Measurements from ENCODE around the gene WDR75. TPM values are rescaled to one million over a fixed set of nuclear protein-coding genes. Genes with fewer than 3 reads are reported as not detected.

Gene WDR75
- total RNA-seq, 2 experiments from 2014 or later: 86.2 to 90.5 TPM

DNA sequence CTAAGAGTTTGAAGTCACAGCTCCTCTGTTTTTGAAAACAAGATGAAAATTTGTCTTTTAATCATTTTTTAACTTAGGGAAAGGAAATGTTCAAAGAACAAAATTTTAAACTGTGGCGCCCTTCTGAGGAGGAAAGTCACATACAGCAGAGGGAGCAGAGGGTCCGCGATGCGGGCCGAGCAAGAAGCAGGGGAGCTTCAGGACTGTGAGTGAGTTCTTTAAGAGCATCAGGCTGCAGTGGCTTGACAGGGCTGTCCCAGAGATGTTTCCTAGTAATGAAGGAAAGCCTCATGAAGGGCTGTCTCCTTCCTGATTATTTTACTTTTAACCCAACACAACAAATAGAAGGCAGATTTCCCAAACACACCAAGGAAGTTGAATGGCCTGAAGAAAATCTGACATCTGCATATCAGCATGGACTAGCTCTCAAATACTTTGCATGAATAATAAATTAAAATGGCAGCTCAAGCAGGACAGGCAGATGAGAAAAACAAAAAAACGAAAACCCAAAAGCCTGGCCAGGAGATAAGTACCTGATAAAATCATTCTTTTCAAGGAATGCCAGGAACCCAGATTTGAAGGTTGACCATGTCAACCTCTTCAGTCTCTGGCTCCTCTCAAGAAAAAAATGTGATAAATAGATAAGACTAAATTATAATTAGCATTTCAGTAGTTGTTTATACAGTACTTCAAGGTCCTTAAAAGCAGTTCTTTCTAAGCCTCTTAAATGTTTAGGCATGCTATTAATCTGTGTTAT lies 78.5 kb downstream of the WDR75 start:
- no peaks in the 10 kb centered on the region for H3K36me3 Mint-ChIP-seq (ENCODE audit: low read depth)
- DNase-seq (no peak), ATAC-seq (no peak)
- H3K27me3 Mint-ChIP-seq: peaks cover 2% of the 10 kb centered on the region
- H3K9me3 Mint-ChIP-seq: no peaks in the 10 kb centered on the region
- H3K4me1 Mint-ChIP-seq (ENCODE audit: low read depth): no peaks in the 10 kb centered on the region
- ChIA-PET POLR2A (no interaction called here), CTCF (interaction anchor here (0.9 kb wide), 1 partner anchor 12 kb away, joined by 3 read pairs; no protein-coding TSS in a partner anchor)
- intact Hi-C loops (cut with micrococcal nuclease): no loop called here
- H3K27ac Mint-ChIP-seq: no peak overlapping the region
- no peak overlapping the region for H3K4me3 Mint-ChIP-seq
- TF ChIP-seq, protein P1, sequence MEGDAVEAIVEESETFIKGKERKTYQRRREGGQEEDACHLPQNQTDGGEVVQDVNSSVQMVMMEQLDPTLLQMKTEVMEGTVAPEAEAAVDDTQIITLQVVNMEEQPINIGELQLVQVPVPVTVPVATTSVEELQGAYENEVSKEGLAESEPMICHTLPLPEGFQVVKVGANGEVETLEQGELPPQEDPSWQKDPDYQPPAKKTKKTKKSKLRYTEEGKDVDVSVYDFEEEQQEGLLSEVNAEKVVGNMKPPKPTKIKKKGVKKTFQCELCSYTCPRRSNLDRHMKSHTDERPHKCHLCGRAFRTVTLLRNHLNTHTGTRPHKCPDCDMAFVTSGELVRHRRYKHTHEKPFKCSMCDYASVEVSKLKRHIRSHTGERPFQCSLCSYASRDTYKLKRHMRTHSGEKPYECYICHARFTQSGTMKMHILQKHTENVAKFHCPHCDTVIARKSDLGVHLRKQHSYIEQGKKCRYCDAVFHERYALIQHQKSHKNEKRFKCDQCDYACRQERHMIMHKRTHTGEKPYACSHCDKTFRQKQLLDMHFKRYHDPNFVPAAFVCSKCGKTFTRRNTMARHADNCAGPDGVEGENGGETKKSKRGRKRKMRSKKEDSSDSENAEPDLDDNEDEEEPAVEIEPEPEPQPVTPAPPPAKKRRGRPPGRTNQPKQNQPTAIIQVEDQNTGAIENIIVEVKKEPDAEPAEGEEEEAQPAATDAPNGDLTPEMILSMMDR (IDR thresholded peaks at IDR 0.05): no peak

DNA sequence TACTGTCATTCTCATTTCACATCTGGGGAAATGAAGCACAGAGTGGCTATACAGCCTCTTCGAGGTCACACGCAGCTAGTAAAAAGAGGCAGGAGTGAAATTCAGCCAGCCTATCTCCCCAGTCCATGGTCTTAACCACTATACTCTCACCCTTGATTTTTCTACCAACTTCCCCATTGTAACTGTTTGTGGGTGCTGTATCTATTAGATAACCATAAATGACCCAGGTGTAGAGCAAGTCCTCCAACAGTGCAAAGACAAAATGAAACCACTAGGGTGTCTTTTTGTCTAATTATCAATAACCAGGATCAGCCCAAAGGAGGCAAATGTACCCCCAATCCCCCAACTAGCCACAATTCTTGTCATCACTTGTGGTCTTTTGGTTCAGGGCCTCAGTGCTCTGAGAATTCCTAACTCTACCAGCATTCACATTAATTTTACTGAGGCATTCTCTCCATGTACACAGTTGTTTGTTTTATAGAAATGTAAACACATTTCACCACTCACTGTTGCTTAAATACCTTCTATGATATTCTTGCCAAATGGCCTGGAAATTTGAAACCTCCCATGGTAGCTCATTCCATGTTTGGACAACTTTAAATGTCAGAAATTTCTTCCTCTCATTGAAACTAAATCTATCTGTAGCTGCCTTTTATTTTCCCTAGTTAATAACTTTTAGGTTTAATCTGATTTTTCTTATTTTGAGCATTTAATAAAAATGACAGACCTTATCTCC lies 80.6 kb downstream of the WDR75 start:
- POLR2A ChIA-PET: no interaction called here
- Mint-ChIP-seq H3K36me3 (ENCODE audit: low read depth) (no peaks in the 10 kb centered on the region), H3K4me1 (ENCODE audit: low read depth) (no peaks in the 10 kb centered on the region), H3K27me3 (peaks cover 2% of the 10 kb centered on the region), H3K9me3 (no peaks in the 10 kb centered on the region), H3K27ac (no peak overlapping the region), H3K4me3 (no peak overlapping the region)
- TF ChIP-seq, protein P1 (IDR thresholded peaks at IDR 0.05): no peak
- intact Hi-C loops (cut with micrococcal nuclease): no loop called here
- ATAC-seq (no peak), DNase-seq (no peak)
- CTCF ChIA-PET: no interaction called here

DNA sequence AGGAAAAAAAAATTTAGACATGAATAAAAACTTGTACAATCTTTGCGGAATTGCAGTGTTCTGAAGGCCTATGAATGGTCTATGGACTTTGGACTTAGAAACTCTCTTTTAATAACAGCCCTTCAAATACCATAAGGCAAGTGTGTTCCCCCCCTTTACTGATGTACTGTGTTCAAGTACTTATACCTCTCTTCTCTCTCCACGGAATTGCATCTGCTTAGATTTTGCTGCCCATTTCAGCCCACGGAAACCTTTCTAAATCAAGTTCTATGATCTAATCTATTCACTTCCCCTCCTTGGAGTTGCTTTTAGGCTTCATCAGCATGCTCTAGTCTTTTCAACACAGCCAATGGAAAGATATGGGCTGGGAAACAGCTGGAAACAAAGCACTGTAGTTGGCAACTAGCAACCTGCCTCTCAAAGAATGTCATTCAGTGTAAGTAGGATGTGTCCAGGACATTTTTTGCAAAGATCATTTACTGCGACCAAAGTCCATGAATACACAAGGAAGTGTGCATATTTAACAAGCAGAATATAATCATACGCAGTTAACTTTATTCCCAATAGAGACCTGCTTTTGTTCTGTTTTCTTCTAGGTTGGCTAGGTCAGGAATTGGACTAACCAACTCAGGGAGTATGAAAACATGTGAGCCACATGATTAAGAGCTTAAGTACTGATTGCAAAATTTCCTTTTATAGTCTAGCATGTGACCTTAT lies 81.3 kb downstream of the WDR75 start:
- H3K4me1 Mint-ChIP-seq (ENCODE audit: low read depth): no peaks in the 10 kb centered on the region
- ChIA-PET CTCF (no interaction called here), POLR2A (no interaction called here)
- H3K9me3 Mint-ChIP-seq: no peaks in the 10 kb centered on the region
- peaks cover 2% of the 10 kb centered on the region for H3K27me3 Mint-ChIP-seq
- DNase-seq (no peak), ATAC-seq (no peak)
- TF ChIP-seq, protein P1 (IDR thresholded peaks at IDR 0.05): no peak
- intact Hi-C loops (cut with micrococcal nuclease): no loop called here
- no peak overlapping the region for H3K27ac Mint-ChIP-seq
- H3K36me3 Mint-ChIP-seq (ENCODE audit: low read depth): no peaks in the 10 kb centered on the region
- no peak overlapping the region for H3K4me3 Mint-ChIP-seq

DNA sequence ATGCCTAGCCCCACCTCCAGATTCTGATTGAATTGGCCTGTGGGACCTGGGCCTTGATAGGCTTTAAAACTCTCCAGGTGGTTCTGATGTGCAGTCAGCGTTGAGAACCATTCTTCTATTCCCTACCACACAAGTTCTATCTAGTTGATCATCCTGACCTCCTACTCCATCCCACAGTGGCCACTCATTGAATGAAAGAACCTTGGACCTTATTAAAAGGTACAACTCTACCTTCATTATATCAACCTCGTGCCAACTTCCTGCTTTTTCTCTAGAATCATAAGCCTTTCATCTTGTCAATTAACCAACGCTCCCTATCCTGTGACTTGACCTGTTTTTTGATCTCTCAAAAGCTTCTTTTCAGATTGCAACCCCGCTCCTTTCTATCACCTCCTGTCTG lies 83.5 kb downstream of the WDR75 start:
- ChIA-PET CTCF (no interaction called here), POLR2A (no interaction called here)
- Mint-ChIP-seq H3K27ac (no peak overlapping the region), H3K9me3 (no peaks in the 10 kb centered on the region), H3K36me3 (ENCODE audit: low read depth) (no peaks in the 10 kb centered on the region), H3K4me3 (no peak overlapping the region), H3K4me1 (ENCODE audit: low read depth) (no peaks in the 10 kb centered on the region), H3K27me3 (no peaks in the 10 kb centered on the region)
- intact Hi-C loops (cut with micrococcal nuclease): no loop called here
- DNase-seq (no peak), ATAC-seq (no peak)
- TF ChIP-seq, protein P1 (IDR thresholded peaks at IDR 0.05): no peak

Other genes with a start within 250 kb of the WDR75 start
- gene SLC40A1, start 139.3 kb downstream of the WDR75 start, total RNA-seq: 1 to 10 TPM; 1.2 to 1.5 TPM
- gene ASNSD1, start 220.0 kb downstream of the WDR75 start, total RNA-seq: 10 to 100 TPM; 41.0 to 43.2 TPM
- gene ANKAR, start 233.2 kb downstream of the WDR75 start, total RNA-seq: 1 to 10 TPM; 3.5 to 3.6 TPM

Data from activated CD8-positive, alpha-beta T cell treated with anti-CD3 and anti-CD28 coated beads for 36 hours (primary cell).